Measurements from ENCODE around the gene APOA5. TPM values are rescaled to one million over a fixed set of nuclear protein-coding genes. Genes with fewer than 3 reads are reported as not detected.

APOA5 gene
- total and polyA plus RNA-seq, 4 donors, result 0.22 to 0.77 (median 0.31) TPM; not detected in 1

- no peak for ATAC-seq (ENCODE audit: insufficient read depth, low FRiP score)
- no peak overlapping the region for H3K27ac ChIP-seq (ENCODE audit: low read depth in 1 of 2, low read length in 1 of 2)
These were observed 42.3 kb upstream of the APOA5 start for GRCh38 chr11:116833816-116834534.

GRCh38 chr11:116833491-116833815 is 41.8 kb upstream of the APOA5 start:
- WGBS, 2 donors, result 96% methylated on average over 10 of the region's 10 CpGs
- ATAC-seq (ENCODE audit: insufficient read depth, low FRiP score) (no peak), DNase-seq (no peak)
- H3K27me3 ChIP-seq (ENCODE audit: control insufficient read depth in 3 of 3, insufficient read depth in 3 of 3, low read length in 2 of 3), result no peaks in the 10 kb centered on the region
- no peak overlapping the region for H3K9ac ChIP-seq (ENCODE audit: insufficient read depth in 1 of 2, low read length in 2 of 2)
- H3K4me1 ChIP-seq (ENCODE audit: control insufficient read depth in 5 of 5, insufficient read depth in 5 of 5, low read length in 5 of 5), result peaks cover 0 to 41% (median 22%) of the 10 kb centered on the region in 5 donors
- H3K9me3 ChIP-seq (ENCODE audit: control insufficient read depth in 4 of 4, insufficient read depth in 3 of 4, low read length in 3 of 4), result no peaks in the 10 kb centered on the region
- no peaks in the 10 kb centered on the region for H3K36me3 ChIP-seq (ENCODE audit: control insufficient read depth in 4 of 4, insufficient read depth in 4 of 4, low read length in 4 of 4)
- no peak overlapping the region for H3K4me3 ChIP-seq
- TF ChIP-seq, protein P1, sequence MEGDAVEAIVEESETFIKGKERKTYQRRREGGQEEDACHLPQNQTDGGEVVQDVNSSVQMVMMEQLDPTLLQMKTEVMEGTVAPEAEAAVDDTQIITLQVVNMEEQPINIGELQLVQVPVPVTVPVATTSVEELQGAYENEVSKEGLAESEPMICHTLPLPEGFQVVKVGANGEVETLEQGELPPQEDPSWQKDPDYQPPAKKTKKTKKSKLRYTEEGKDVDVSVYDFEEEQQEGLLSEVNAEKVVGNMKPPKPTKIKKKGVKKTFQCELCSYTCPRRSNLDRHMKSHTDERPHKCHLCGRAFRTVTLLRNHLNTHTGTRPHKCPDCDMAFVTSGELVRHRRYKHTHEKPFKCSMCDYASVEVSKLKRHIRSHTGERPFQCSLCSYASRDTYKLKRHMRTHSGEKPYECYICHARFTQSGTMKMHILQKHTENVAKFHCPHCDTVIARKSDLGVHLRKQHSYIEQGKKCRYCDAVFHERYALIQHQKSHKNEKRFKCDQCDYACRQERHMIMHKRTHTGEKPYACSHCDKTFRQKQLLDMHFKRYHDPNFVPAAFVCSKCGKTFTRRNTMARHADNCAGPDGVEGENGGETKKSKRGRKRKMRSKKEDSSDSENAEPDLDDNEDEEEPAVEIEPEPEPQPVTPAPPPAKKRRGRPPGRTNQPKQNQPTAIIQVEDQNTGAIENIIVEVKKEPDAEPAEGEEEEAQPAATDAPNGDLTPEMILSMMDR (IDR thresholded peaks at IDR 0.05; ENCODE audit: control extremely low read depth, extremely low read depth), result no peak
- no peak overlapping the region for H3K27ac ChIP-seq (ENCODE audit: low read depth in 1 of 2, low read length in 1 of 2)

More at GRCh38 chr11:116833816-116834534, 42.3 kb upstream of the APOA5 start:
- Histone ChIP-seq H3K9me3 (ENCODE audit: control insufficient read depth in 4 of 4, insufficient read depth in 3 of 4, low read length in 3 of 4) (no peaks in the 10 kb centered on the region), H3K9ac (ENCODE audit: insufficient read depth in 1 of 2, low read length in 2 of 2) (no peak overlapping the region), H3K4me1 (ENCODE audit: control insufficient read depth in 5 of 5, insufficient read depth in 5 of 5, low read length in 5 of 5) (peaks cover 0 to 38% (median 19%) of the 10 kb centered on the region in 5 donors), H3K27me3 (ENCODE audit: control insufficient read depth in 3 of 3, insufficient read depth in 3 of 3, low read length in 2 of 3) (no peaks in the 10 kb centered on the region), H3K36me3 (ENCODE audit: control insufficient read depth in 4 of 4, insufficient read depth in 4 of 4, low read length in 4 of 4) (no peaks in the 10 kb centered on the region), H3K4me3 (no peak overlapping the region)
- WGBS, 2 donors, result 94 to 96% methylated on average over 14 of the region's 14 CpGs
- TF ChIP-seq, protein P1 (IDR thresholded peaks at IDR 0.05; ENCODE audit: control extremely low read depth, extremely low read depth), result no peak
- no peak for DNase-seq

DNA sequence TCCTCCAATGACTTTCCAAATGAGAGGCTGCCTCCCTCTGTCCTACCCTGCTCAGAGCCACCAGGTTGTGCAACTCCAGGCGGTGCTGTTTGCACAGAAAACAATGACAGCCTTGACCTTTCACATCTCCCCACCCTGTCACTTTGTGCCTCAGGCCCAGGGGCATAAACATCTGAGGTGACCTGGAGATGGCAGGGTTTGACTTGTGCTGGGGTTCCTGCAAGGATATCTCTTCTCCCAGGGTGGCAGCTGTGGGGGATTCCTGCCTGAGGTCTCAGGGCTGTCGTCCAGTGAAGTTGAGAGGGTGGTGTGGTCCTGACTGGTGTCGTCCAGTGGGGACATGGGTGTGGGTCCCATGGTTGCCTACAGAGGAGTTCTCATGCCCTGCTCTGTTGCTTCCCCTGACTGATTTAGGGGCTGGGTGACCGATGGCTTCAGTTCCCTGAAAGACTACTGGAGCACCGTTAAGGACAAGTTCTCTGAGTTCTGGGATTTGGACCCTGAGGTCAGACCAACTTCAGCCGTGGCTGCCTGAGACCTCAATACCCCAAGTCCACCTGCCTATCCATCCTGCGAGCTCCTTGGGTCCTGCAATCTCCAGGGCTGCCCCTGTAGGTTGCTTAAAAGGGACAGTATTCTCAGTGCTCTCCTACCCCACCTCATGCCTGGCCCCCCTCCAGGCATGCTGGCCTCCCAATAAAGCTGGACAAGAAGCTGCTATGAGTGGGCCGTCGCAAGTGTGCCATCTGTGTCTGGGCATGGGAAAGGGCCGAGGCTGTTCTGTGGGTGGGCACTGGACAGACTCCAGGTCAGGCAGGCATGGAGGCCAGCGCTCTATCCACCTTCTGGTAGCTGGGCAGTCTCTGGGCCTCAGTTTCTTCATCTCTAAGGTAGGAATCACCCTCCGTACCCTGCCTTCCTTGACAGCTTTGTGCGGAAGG is 40.9 kb upstream of the APOA5 start:
- H3K36me3 ChIP-seq (ENCODE audit: control insufficient read depth in 4 of 4, insufficient read depth in 4 of 4, low read length in 4 of 4), result no peaks in the 10 kb centered on the region
- 80 to 81% methylated on average over 13 of the region's 13 CpGs for WGBS, 2 donors
- H3K27me3 ChIP-seq (ENCODE audit: control insufficient read depth in 3 of 3, insufficient read depth in 3 of 3, low read length in 2 of 3), result no peaks in the 10 kb centered on the region
- DNase-seq (no peak), ATAC-seq (ENCODE audit: insufficient read depth, low FRiP score) (no peak)
- TF ChIP-seq, protein P1 (IDR thresholded peaks at IDR 0.05; ENCODE audit: control extremely low read depth, extremely low read depth), result no peak
- H3K4me1 ChIP-seq (ENCODE audit: control insufficient read depth in 5 of 5, insufficient read depth in 5 of 5, low read length in 5 of 5), result peaks cover 0 to 38% (median 23%) of the 10 kb centered on the region in 5 donors
- H3K27ac ChIP-seq (ENCODE audit: low read depth in 1 of 2, low read length in 1 of 2), result no peak overlapping the region
- H3K9ac ChIP-seq (ENCODE audit: insufficient read depth in 1 of 2, low read length in 2 of 2), result no peak overlapping the region
- H3K9me3 ChIP-seq (ENCODE audit: control insufficient read depth in 4 of 4, insufficient read depth in 3 of 4, low read length in 3 of 4), result no peaks in the 10 kb centered on the region
- H3K4me3 ChIP-seq, result no peak overlapping the region

Measured in lung (tissue), 12 donors.